HCT116 (cell line): ENCODE measurements around the gene NOXRED1. TPM values are rescaled to one million over a fixed set of nuclear protein-coding genes. Genes with fewer than 3 reads are reported as not detected.
A peak's percentile ranks its signal among the peaks of the same experiment; 100 is the strongest.

Source experiments
- ATAC-seq: fragments of 200-7000 bp; cut with Tn5 transposase; 2 replicates; pipeline ENCODE4 v1.9.1; 2020; ENCODE audit warnings: mild to moderate bottlenecking, moderate library complexity
- BruUV-seq: library from RNA; stranded (reverse); fragments of 400-500 nt; replicated peaks from 2 replicates; lab custom pipeline; 2021; lab: Mats Ljungman, UMichigan
- CTCF ChIA-PET: fragments of 300-600 bp; sonication (Branson Sonifier 250); formaldehyde crosslinking; loops from one replicate; lab custom pipeline; 2021; ENCODE audit warnings: antibody characterized with exemption; lab: Charles Lee
- POLR2A ChIA-PET: fragments of 300-600, 350-600 bp; sonication (Branson Sonifier 250); formaldehyde crosslinking; loops from one replicate; lab custom pipeline; 2021; ENCODE audit warnings: antibody characterized with exemption; lab: Charles Lee
- RAD21 ChIA-PET, 2 experiments: fragments of 300-600 bp; sonication (Branson Sonifier 250); formaldehyde crosslinking; loops; one replicate each; lab custom pipeline; 2023; ENCODE audit warnings: low total read pairs in 2 of 2; ENCODE audit not compliant: uncharacterized antibody in 2 of 2, unreplicated experiment in 2 of 2, low non-redundant PET in 1 of 2; lab: Charles Lee
- DNase-seq: peaks from one replicate; pipeline ENCODE4 v3.0.0-alpha.2; 2010; ENCODE audit warnings: low read depth, low spot score
- H2AFZ ChIP-seq: fragments of 200-600 bp; shearing (Covaris generic), sonication (generic); 2 replicates; pipeline ENCODE4 v1.6.1; 2017; ENCODE audit warnings: low read depth, mixed run types, mixed read lengths, antibody characterized with exemption, low read length; ENCODE audit not compliant: poor library complexity, severe bottlenecking
- H3K27ac ChIP-seq: 2 replicates; pipeline ENCODE4 v1.5.1; 2012; ENCODE audit warnings: low read depth, low read length
- H3K27me3 ChIP-seq: fragments of 200-600 bp; sonication (generic); 2 replicates; pipeline ENCODE4 v1.6.1; 2016; ENCODE audit warnings: mixed run types, low read length, mixed read lengths; ENCODE audit not compliant: insufficient read depth
- H3K36me3 ChIP-seq, 2 experiments: fragments of 200-500 bp in 1 of 2; fragments of 200-600 bp in 1 of 2; sonication (Bioruptor generic) in 1 of 2; sonication (generic) in 1 of 2; 2 replicates each; pipeline versions ENCODE4 v1.5.1 to v1.6.1; 2014 to 2016; ENCODE audit warnings: low read length in 2 of 2, inconsistent platforms in 1 of 2, mixed read lengths in 1 of 2, mixed run types in 1 of 2; ENCODE audit not compliant: insufficient read depth in 2 of 2, control insufficient read depth in 1 of 2
- H3K4me1 ChIP-seq, 2 experiments: fragments of 200-600 bp in 1 of 2; sonication (generic) in 1 of 2; 2 replicates each; pipeline versions ENCODE4 v1.5.1 to v1.6.1; 2012 to 2017; ENCODE audit warnings: low read length in 2 of 2, inconsistent platforms in 1 of 2, mild to moderate bottlenecking in 1 of 2, mixed read lengths in 1 of 2, mixed run types in 1 of 2, moderate library complexity in 1 of 2; ENCODE audit not compliant: insufficient read depth in 2 of 2, control insufficient read depth in 1 of 2
- H3K4me2 ChIP-seq: fragments of 200-600 bp; sonication (generic); 2 replicates; pipeline ENCODE4 v1.6.1; 2017; ENCODE audit warnings: mixed run types, low read length, mixed read lengths
- H3K4me3 ChIP-seq, 2 experiments: fragments of 200-600 bp in 1 of 2; sonication (generic) in 1 of 2; replicated peaks in 1 of 2; 2 replicates each; pipeline ENCODE4 v1.5.1; 2011 to 2016; ENCODE audit warnings: low read length in 2 of 2, control low read depth in 1 of 2, low read depth in 1 of 2, mild to moderate bottlenecking in 1 of 2, mixed read lengths in 1 of 2, mixed run types in 1 of 2
- H3K79me2 ChIP-seq: fragments of 200-600 bp; sonication (generic); 2 replicates; pipeline ENCODE4 v1.6.1; 2017; ENCODE audit warnings: mild to moderate bottlenecking, mixed run types, low read length, moderate library complexity, mixed read lengths; ENCODE audit not compliant: insufficient read depth
- H3K9ac ChIP-seq: fragments of 200-600 bp; sonication (generic); 2 replicates; pipeline ENCODE4 v1.6.1; 2016; ENCODE audit warnings: low read length, mixed read lengths
- H3K9me2 ChIP-seq: fragments of 200-600 bp; sonication (generic), shearing (Covaris generic); 2 replicates; pipeline ENCODE4 v1.6.1; 2017; ENCODE audit warnings: mixed run types, mild to moderate bottlenecking, moderate library complexity; ENCODE audit not compliant: insufficient read depth
- H3K9me3 ChIP-seq, 2 experiments: fragments of 200-500 bp in 1 of 2; fragments of 200-600 bp in 1 of 2; sonication (Bioruptor generic) in 1 of 2; sonication (generic) in 1 of 2; 2 replicates each; pipeline ENCODE4 v1.6.1; 2014 to 2017; ENCODE audit warnings: low read length in 2 of 2, mixed read lengths in 2 of 2, inconsistent platforms in 1 of 2, low read depth in 1 of 2, mild to moderate bottlenecking in 1 of 2, mixed run types in 1 of 2, moderate library complexity in 1 of 2; ENCODE audit not compliant: control insufficient read depth in 1 of 2, insufficient read depth in 1 of 2
- H4K20me1 ChIP-seq: fragments of 200-600 bp; sonication (generic), shearing (Covaris generic); 2 replicates; pipeline ENCODE4 v1.6.1; 2017; ENCODE audit warnings: mixed run types, mild to moderate bottlenecking, moderate library complexity; ENCODE audit not compliant: insufficient read depth
- CBX3 ChIP-seq: IDR thresholded peaks from 2 replicates; pipeline ENCODE4 v1.6.1; 2012; ENCODE audit warnings: low read depth
- ELF1 ChIP-seq: IDR thresholded peaks from 2 replicates; pipeline ENCODE4 v1.6.1; 2012; ENCODE audit warnings: low read depth, borderline replicate concordance
- EZH2 ChIP-seq: fragments of 200-600 bp; sonication (generic); IDR thresholded peaks from 2 replicates; pipeline ENCODE4 v1.6.1; 2017; ENCODE audit warnings: antibody characterized with exemption, mixed run types
- FOSL1 ChIP-seq: IDR thresholded peaks from 2 replicates; pipeline ENCODE4 v1.6.1; 2012; ENCODE audit warnings: low read depth
- JUND ChIP-seq: IDR thresholded peaks from 2 replicates; pipeline ENCODE4 v1.6.1; 2012
- POLR2AphosphoS5 ChIP-seq: IDR thresholded peaks from 2 replicates; pipeline ENCODE4 v1.6.1; 2011; ENCODE audit warnings: mild to moderate bottlenecking, low read depth, low read length, moderate library complexity
- RAD21 ChIP-seq: IDR thresholded peaks from 2 replicates; pipeline ENCODE4 v1.6.1; 2012; ENCODE audit warnings: low read depth, mild to moderate bottlenecking
- REST ChIP-seq: IDR thresholded peaks from 2 replicates; pipeline ENCODE4 v1.6.1; 2012; ENCODE audit warnings: low read depth
- SIN3A ChIP-seq: IDR thresholded peaks from 2 replicates; pipeline ENCODE4 v1.6.1; 2012; ENCODE audit warnings: low read depth
- ZBTB33 ChIP-seq: IDR thresholded peaks from 2 replicates; pipeline ENCODE4 v1.6.1; 2011; ENCODE audit warnings: mild to moderate bottlenecking, low read length, moderate library complexity; ENCODE audit not compliant: insufficient replicate concordance; ENCODE audit errors: extremely low read depth
- intact Hi-C: fragments of 100-400 bp; cut with micrococcal nuclease; formaldehyde crosslinking; loops from 2 replicates; pipeline ENCODE4 v1.10.0; 2022
- total RNA-seq: library from RNA; stranded (reverse); gene quantifications from one replicate; pipeline ENCODE4 v1.2.1, GENCODE V29; 2021; ENCODE audit not compliant: unreplicated experiment

The NOXRED1 gene
- total RNA-seq, 1 experiment from 2014 or later: 0.66 TPM

DNA sequence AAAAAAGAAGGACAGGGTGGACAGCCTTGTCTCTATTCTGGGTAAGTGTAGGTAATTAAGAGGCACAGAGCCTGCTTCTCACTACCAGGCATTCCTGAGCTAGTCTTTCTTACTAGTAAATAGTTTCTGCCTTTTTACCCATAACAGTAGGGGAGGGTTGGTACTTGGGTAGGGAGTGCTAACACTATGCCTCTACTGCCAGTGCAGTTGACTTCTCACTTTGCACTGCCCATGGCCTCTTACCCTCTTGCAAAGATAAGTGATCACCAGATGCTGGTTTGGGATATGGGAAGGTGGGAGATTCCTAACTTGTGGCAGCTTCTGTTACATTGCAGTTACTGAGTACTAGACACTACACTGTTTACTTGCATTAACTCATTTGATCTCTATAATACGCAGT is 46.2 kb upstream of the NOXRED1 start:
- no peaks in the 10 kb centered on the region for H3K9me3 ChIP-seq
- RAD21 ChIA-PET: no interaction called here
- TF ChIP-seq EZH2: no peak
- TF ChIP-seq POLR2AphosphoS5: no peak
- TF ChIP-seq JUND: no peak
- no peak for TF ChIP-seq SIN3A
- no peak for TF ChIP-seq REST
- no peak for TF ChIP-seq ZBTB33
- no peak for TF ChIP-seq FOSL1
- no peak for TF ChIP-seq ELF1
- TF ChIP-seq RAD21: no peak
- no peak for TF ChIP-seq CBX3
- TF ChIP-seq, all 23 proteins: peak for 0
- Histone ChIP-seq H3K27ac (no peak overlapping the region), H3K4me2 (no peak overlapping the region), H3K36me3 (peaks cover 37 to 39% of the 10 kb centered on the region in 2 experiments; a peak in 3 of 4 replicates), H3K9me2 (no peaks in the 10 kb centered on the region), H4K20me1 (no peaks in the 10 kb centered on the region), H3K27me3 (0 out of 2 replicates have a peak, but pooled peaks cover 4% of the 10 kb centered on the region), H3K4me1 (no peaks in the 10 kb centered on the region), H3K79me2 (peaks cover 4% of the 10 kb centered on the region; the same call in 1 of the 2 replicates), H2AFZ (no peak overlapping the region), H3K9ac (no peak overlapping the region), H3K4me3 (no peak overlapping the region)
- ChIA-PET CTCF (interaction anchor here (1.5 kb wide), 1 partner anchor 11 kb away, joined by 5 read pairs; no protein-coding TSS in a partner anchor), POLR2A (no interaction called here)
- no peak for DNase-seq
- intact Hi-C loops: no loop called here
- BruUV-seq: no TSS peak
- 0 out of 2 replicates have a peak, but pooled peaks have one; percentile 13 for ATAC-seq
